Activated naive CD8-positive, alpha-beta T cell treated with anti-CD3 and anti-CD28 coated beads for 36 hours (primary cell): Measurements from ENCODE around the gene NET1. TPM values are rescaled to one million over a fixed set of nuclear protein-coding genes. Genes with fewer than 3 reads are reported as not detected.

Source experiments
- DNase-seq: peaks from one replicate; pipeline ENCODE4 v3.0.0; 2021
- H3K27ac Mint-ChIP-seq: one replicate; pipeline ENCODE4 v1.8.0; 2022; ENCODE audit warnings: mild to moderate bottlenecking, moderate library complexity, mixed read lengths
- H3K27me3 Mint-ChIP-seq: one replicate; pipeline ENCODE4 v1.8.0; 2022; ENCODE audit warnings: mild to moderate bottlenecking, mixed read lengths
- H3K36me3 Mint-ChIP-seq: one replicate; pipeline ENCODE4 v1.8.0; 2021; ENCODE audit warnings: mild to moderate bottlenecking, mixed read lengths
- H3K4me1 Mint-ChIP-seq: one replicate; pipeline ENCODE4 v1.8.0; 2021; ENCODE audit warnings: mixed read lengths
- H3K4me3 Mint-ChIP-seq: one replicate; pipeline ENCODE4 v1.8.0; 2022; ENCODE audit warnings: mild to moderate bottlenecking, moderate library complexity, mixed read lengths
- H3K9me3 Mint-ChIP-seq: one replicate; pipeline ENCODE4 v1.8.0; 2022; ENCODE audit warnings: mixed read lengths
- total RNA-seq, 2 experiments: library from RNA; stranded (reverse); gene quantifications; one replicate each; pipeline ENCODE4 v1.2.3, GENCODE V29; 2021

The NET1 gene
- total RNA-seq, 2 experiments from 2014 or later = 30.6 to 30.7 TPM

DNA sequence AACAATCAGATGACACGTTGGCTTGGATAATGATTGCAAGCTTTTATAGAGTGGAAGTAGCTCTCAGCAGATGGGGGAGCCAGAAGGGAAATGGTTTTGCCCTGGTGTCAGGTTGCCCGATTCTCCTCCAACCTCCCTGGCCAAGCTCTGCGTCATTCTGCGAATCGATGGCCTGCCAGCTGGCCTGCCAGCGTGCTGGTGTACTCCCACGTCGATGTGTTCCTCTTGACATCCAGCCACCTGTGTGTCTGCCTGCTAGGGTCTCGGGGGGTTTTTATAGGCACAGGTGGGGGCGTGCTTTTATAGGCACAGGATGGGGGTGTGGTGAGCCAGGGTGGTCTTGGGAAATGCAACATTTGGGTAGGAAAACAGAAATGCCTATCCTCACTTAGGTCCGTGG lies 4.6 kb downstream of the NET1 start:
- H3K27ac Mint-ChIP-seq = no peak overlapping the region
- H3K4me3 Mint-ChIP-seq = no peak overlapping the region
- peaks cover 22% of the 10 kb centered on the region for H3K9me3 Mint-ChIP-seq
- peaks cover 30% of the 10 kb centered on the region for H3K36me3 Mint-ChIP-seq
- peaks cover 4% of the 10 kb centered on the region for H3K27me3 Mint-ChIP-seq
- H3K4me1 Mint-ChIP-seq = peaks cover 1% of the 10 kb centered on the region
- DNase-seq = no peak

GRCh38 chr10:5418584-5418983 lies 6.2 kb downstream of the NET1 start:
- Mint-ChIP-seq H3K27me3 (no peaks in the 10 kb centered on the region), H3K4me3 (no peak overlapping the region), H3K9me3 (peaks cover 22% of the 10 kb centered on the region), H3K27ac (no peak overlapping the region), H3K4me1 (no peaks in the 10 kb centered on the region), H3K36me3 (peaks cover 32% of the 10 kb centered on the region)
- no peak for DNase-seq

GRCh38 chr10:5419466-5420094 lies 7.2 kb downstream of the NET1 start:
- Mint-ChIP-seq H3K36me3 (peaks cover 32% of the 10 kb centered on the region), H3K27ac (no peak overlapping the region), H3K4me3 (no peak overlapping the region)

DNA sequence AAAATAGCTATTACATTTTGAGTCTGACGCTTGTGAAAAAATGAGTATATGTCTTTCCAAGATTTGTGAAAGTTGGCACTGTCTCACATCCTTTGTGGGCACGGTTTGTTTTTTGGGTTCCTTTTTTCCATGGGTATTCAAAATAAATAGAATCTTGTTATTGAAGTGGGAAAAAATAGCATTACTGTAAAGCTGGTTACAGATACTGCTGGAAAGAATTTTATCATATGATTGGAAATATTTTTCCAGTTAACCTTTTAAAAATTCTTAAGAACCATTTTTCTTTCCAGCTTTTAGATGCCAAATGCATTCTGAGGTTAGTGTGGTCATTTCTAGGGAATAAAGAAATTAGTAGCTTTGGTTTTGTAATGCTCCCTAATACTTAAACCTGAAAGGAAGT lies 11.4 kb downstream of the NET1 start:
- Mint-ChIP-seq H3K4me1 (no peaks in the 10 kb centered on the region), H3K4me3 (no peak overlapping the region), H3K9me3 (peaks cover 13% of the 10 kb centered on the region)

More at GRCh38 chr10:5419466-5420094, 7.2 kb downstream of the NET1 start:
- no peaks in the 10 kb centered on the region for H3K4me1 Mint-ChIP-seq
- DNase-seq = no peak
- H3K27me3 Mint-ChIP-seq = no peaks in the 10 kb centered on the region
- peaks cover 22% of the 10 kb centered on the region for H3K9me3 Mint-ChIP-seq

GRCh38 chr10:5424751-5425150 lies 12.4 kb downstream of the NET1 start:
- DNase-seq = no peak
- H3K27me3 Mint-ChIP-seq = no peaks in the 10 kb centered on the region
- H3K4me3 Mint-ChIP-seq = no peak overlapping the region
- H3K27ac Mint-ChIP-seq = no peak overlapping the region
- H3K36me3 Mint-ChIP-seq = peaks cover 17% of the 10 kb centered on the region
- H3K9me3 Mint-ChIP-seq = peaks cover 4% of the 10 kb centered on the region
- H3K4me1 Mint-ChIP-seq = no peaks in the 10 kb centered on the region

More for the DNA sequence above, 11.4 kb downstream of the NET1 start:
- Mint-ChIP-seq H3K27ac (no peak overlapping the region), H3K27me3 (no peaks in the 10 kb centered on the region), H3K36me3 (peaks cover 21% of the 10 kb centered on the region)
- DNase-seq = no peak

GRCh38 chr10:5428133-5428532 lies 15.8 kb downstream of the NET1 start:
- no peak for DNase-seq
- Mint-ChIP-seq H3K4me3 (no peak overlapping the region), H3K4me1 (no peaks in the 10 kb centered on the region), H3K36me3 (peaks cover 15% of the 10 kb centered on the region), H3K27ac (no peak overlapping the region), H3K27me3 (no peaks in the 10 kb centered on the region), H3K9me3 (no peaks in the 10 kb centered on the region)

GRCh38 chr10:5433182-5433581 lies 20.8 kb downstream of the NET1 start:
- Mint-ChIP-seq H3K27me3 (peaks cover 7% of the 10 kb centered on the region), H3K4me1 (peaks cover 8% of the 10 kb centered on the region), H3K4me3 (no peak overlapping the region), H3K27ac (no peak overlapping the region), H3K36me3 (peaks cover 14% of the 10 kb centered on the region), H3K9me3 (no peaks in the 10 kb centered on the region)
- no peak for DNase-seq

- no peak overlapping the region for H3K27ac Mint-ChIP-seq
These were observed 21.8 kb downstream of the NET1 start for GRCh38 chr10:5434017-5434753.

DNA sequence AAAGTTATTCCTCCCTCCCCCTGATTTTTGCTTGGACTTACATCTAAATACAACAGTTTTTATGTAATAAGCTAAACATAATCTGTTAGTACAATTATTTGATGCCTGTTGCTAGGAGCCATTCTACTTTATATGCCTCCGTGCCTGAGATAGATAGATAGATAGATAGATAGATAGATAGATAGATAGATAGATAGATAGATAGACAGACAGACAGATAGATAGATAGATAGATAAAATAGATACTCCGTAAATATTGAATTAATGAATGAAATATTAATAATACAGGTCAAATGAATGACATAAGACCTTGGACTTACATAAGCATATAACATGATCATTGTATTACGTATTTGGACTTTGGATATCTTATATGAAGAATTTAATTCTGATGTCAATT lies 23.0 kb downstream of the NET1 start:
- H3K27ac Mint-ChIP-seq = no peak overlapping the region
- no peak overlapping the region for H3K4me3 Mint-ChIP-seq
- peaks cover 12% of the 10 kb centered on the region for H3K36me3 Mint-ChIP-seq
- no peak for DNase-seq
- H3K9me3 Mint-ChIP-seq = no peaks in the 10 kb centered on the region
- peaks cover 8% of the 10 kb centered on the region for H3K4me1 Mint-ChIP-seq
- H3K27me3 Mint-ChIP-seq = peaks cover 7% of the 10 kb centered on the region

More at GRCh38 chr10:5434017-5434753, 21.8 kb downstream of the NET1 start:
- no peak for DNase-seq
- H3K36me3 Mint-ChIP-seq = peaks cover 14% of the 10 kb centered on the region
- H3K27me3 Mint-ChIP-seq = peaks cover 7% of the 10 kb centered on the region
- no peak overlapping the region for H3K4me3 Mint-ChIP-seq
- peaks cover 8% of the 10 kb centered on the region for H3K4me1 Mint-ChIP-seq
- no peaks in the 10 kb centered on the region for H3K9me3 Mint-ChIP-seq

- Mint-ChIP-seq H3K9me3 (no peaks in the 10 kb centered on the region), H3K27me3 (peaks cover 9% of the 10 kb centered on the region), H3K27ac (no peak overlapping the region), H3K36me3 (peaks cover 10% of the 10 kb centered on the region), H3K4me3 (no peak overlapping the region), H3K4me1 (peaks cover 12% of the 10 kb centered on the region)
- DNase-seq = no peak
These were observed 27.8 kb downstream of the NET1 start for GRCh38 chr10:5440206-5440605.

DNA sequence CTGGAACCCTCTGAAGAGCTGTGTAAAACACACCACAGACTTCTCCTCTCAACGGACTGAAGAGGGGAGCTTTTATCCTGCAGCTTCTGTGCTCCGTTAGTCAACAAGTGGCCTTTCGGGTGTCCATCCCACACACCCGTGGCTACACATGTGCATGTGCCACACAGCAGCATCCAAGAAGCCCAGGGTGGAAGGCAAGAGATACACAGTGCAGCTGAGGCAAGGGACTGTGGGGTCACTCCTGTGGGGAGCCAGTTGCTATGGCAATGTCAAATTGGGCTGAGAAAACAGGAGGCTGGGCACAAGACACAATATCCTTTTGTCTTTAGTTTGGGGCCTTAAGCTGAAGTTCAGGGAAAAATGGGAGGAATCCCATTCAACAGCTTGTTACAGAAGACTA lies 28.7 kb downstream of the NET1 start:
- no peak for DNase-seq
- Mint-ChIP-seq H3K36me3 (peaks cover 10% of the 10 kb centered on the region), H3K4me1 (peaks cover 13% of the 10 kb centered on the region), H3K4me3 (no peak overlapping the region), H3K27ac (no peak overlapping the region), H3K27me3 (peaks cover 4% of the 10 kb centered on the region), H3K9me3 (no peaks in the 10 kb centered on the region)

- Mint-ChIP-seq H3K27me3 (peaks cover 4% of the 10 kb centered on the region), H3K27ac (no peak overlapping the region), H3K4me1 (peaks cover 23% of the 10 kb centered on the region), H3K9me3 (no peaks in the 10 kb centered on the region), H3K36me3 (peaks cover 10% of the 10 kb centered on the region), H3K4me3 (no peak overlapping the region)
- DNase-seq = no peak
These were observed 30.0 kb downstream of the NET1 start for GRCh38 chr10:5442065-5442989.

DNA sequence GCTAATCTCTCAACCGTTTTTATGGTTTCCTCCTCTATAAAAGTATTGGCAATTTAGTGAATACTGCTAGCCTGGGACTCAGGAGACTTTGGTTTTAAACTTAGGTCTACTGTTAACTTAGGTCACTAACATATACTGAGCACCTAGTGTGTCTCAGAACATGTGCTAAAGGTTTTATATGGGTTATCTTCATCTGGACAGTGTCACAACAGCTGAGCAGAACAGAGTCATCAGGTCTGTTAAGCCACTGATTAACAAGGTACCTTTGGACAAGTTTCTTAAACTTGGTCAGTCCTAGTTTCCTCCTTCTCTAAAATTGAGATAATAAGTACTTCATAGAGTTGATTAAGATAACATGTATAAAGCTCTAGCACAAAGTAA lies 30.6 kb downstream of the NET1 start:
- Mint-ChIP-seq H3K36me3 (peaks cover 10% of the 10 kb centered on the region), H3K27ac (no peak overlapping the region), H3K4me1 (peaks cover 28% of the 10 kb centered on the region), H3K4me3 (no peak overlapping the region), H3K27me3 (peaks cover 4% of the 10 kb centered on the region), H3K9me3 (no peaks in the 10 kb centered on the region)
- no peak for DNase-seq

GRCh38 chr10:5443429-5443828 lies 31.1 kb downstream of the NET1 start:
- Mint-ChIP-seq H3K36me3 (peaks cover 10% of the 10 kb centered on the region), H3K9me3 (no peaks in the 10 kb centered on the region), H3K27me3 (peaks cover 4% of the 10 kb centered on the region), H3K27ac (no peak overlapping the region), H3K4me1 (peaks cover 31% of the 10 kb centered on the region), H3K4me3 (no peak overlapping the region)
- DNase-seq = no peak

- Mint-ChIP-seq H3K4me3 (no peak overlapping the region), H3K27me3 (peaks cover 4% of the 10 kb centered on the region), H3K36me3 (peaks cover 13% of the 10 kb centered on the region), H3K27ac (no peak overlapping the region), H3K9me3 (no peaks in the 10 kb centered on the region), H3K4me1 (peaks cover 42% of the 10 kb centered on the region)
- DNase-seq = no peak
These were observed 32.6 kb downstream of the NET1 start for GRCh38 chr10:5445006-5445405.
